Gastrocnemius medialis (tissue), 4 donors: ENCODE measurements around the gene OR11H7. TPM values are rescaled to one million over a fixed set of nuclear protein-coding genes. Genes with fewer than 3 reads are reported as not detected.
"Not testable (repeated sequence)": the region's sequence is repeated elsewhere in the genome, so short reads cannot be mapped to it uniquely, and the experiment has no call there.

Experiments
- ATAC-seq, 2 donors: fragments of 150-250 bp; one replicate each; pipeline ENCODE4 v1.9.1; 2016
- DNase-seq, 2 donors: peaks; one replicate each; pipeline ENCODE4 v3.0.0-alpha.2; 2019
- H3K27ac ChIP-seq, 4 donors: fragments of 200-600 bp; sonication (generic); 1 replicate in 1 of 4; 2 replicates in 3 of 4; pipeline ENCODE4 v1.5.1; 2016 to 2018; ENCODE audit warnings: mild to moderate bottlenecking in 2 of 4, moderate library complexity in 1 of 4
- H3K27me3 ChIP-seq, 3 donors: fragments of 200-600 bp; sonication (generic) in 2 of 3; 1 replicate in 1 of 3; 2 replicates in 2 of 3; pipeline versions ENCODE4 v1.5.1 to v1.6.0; 2016 to 2019; ENCODE audit warnings: mild to moderate bottlenecking in 1 of 3, moderate library complexity in 1 of 3
- H3K36me3 ChIP-seq, 2 donors: fragments of 200-600 bp; sonication (generic) in 1 of 2; one replicate each; pipeline ENCODE4 v1.5.1; 2017 to 2018
- H3K4me1 ChIP-seq, 2 donors: fragments of 200-600 bp; sonication (generic) in 1 of 2; one replicate each; pipeline ENCODE4 v1.5.1; 2016 to 2017; ENCODE audit warnings: mild to moderate bottlenecking in 2 of 2
- H3K4me3 ChIP-seq, 4 donors: fragments of 200-600 bp; sonication (generic) in 3 of 4; 1 replicate in 1 of 4; 2 replicates in 3 of 4; pipeline ENCODE4 v1.5.1; 2016 to 2019; ENCODE audit warnings: mild to moderate bottlenecking in 2 of 4
- H3K9me3 ChIP-seq, 3 donors: fragments of 200-600 bp; sonication (generic) in 2 of 3; 1 replicate in 1 of 3; 2 replicates in 2 of 3; pipeline ENCODE4 v1.5.1; 2016 to 2019
- POLR2A ChIP-seq, 2 donors: fragments of 450-650 bp; IDR thresholded peaks; one replicate each; pipeline ENCODE4 v1.6.1; 2017; ENCODE audit warnings: antibody characterized with exemption in 2 of 2, mild to moderate bottlenecking in 2 of 2, moderate library complexity in 2 of 2
- in situ Hi-C, 4 donors: fragments of 200-750 bp; cut with MboI; loops; one replicate each; pipeline versions ENCODE4 v1.15.0 to v1.8.0; 2017; ENCODE audit warnings: low sequenced_read_pairs in 4 of 4
- intact Hi-C: fragments of 100-400 bp; cut with DNase I; formaldehyde crosslinking; loops from one replicate; pipeline ENCODE4 v1.15.1; 2023; ENCODE audit warnings: low total_unique reads
- total RNA-seq, 4 donors: library from RNA; depleted of rRNA; stranded (reverse); fragments of >200 nt; gene quantifications; one replicate each; pipeline versions ENCODE4 v1.1.0 to v1.2.3, GENCODE V29; 2016
- TF ChIP-seq, protein P1 (sequence below), 5 experiments: fragments of 450-650 bp in 3 of 5; fragments of 200-600 bp in 2 of 5; sonication (generic) in 2 of 5; IDR thresholded peaks in 4 of 5; conservative IDR thresholded peaks in 1 of 5; 1 replicate in 4 of 5; 2 replicates in 1 of 5; pipeline ENCODE4 v1.5.1; 2016 to 2019; ENCODE audit warnings: antibody characterized with exemption in 5 of 5, mild to moderate bottlenecking in 3 of 5, moderate library complexity in 3 of 5

OR11H7 gene
- total RNA-seq, 4 donors from 2014 or later = not detected

DNA sequence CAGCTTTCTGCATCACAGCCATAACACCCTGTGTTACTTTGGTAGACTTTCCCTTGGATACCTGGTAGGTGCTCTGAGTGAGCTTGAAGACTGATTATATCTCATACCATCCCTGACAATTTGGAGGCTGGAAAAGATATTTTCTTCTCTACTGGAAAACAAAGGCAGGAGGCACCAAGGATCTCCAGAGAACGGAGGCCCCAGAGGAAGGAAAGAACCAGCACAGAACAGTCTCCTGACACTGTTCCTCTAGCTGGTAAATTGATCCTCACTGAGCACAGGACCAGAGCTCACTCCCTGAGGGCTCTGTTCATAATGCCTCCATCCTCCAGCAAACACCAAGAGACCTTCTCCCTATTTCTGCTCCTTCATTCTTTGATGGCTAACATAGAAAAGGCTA lies 38.2 kb upstream of the OR11H7 start, which contains the start of gene OR11G2:
Gene OR11G2, plus strand, starts transcription at position 301 of the 400 bp plus-strand sequence. CDS start 6,542 bp downstream, outside the sequence.
- in situ Hi-C loops = no loop called here
- H3K36me3 ChIP-seq = no peaks in the 10 kb centered on the region
- no peak within 1 kb of the TSS for H3K4me3 ChIP-seq
- intact Hi-C loops = no loop called here
- TF ChIP-seq, protein P1, sequence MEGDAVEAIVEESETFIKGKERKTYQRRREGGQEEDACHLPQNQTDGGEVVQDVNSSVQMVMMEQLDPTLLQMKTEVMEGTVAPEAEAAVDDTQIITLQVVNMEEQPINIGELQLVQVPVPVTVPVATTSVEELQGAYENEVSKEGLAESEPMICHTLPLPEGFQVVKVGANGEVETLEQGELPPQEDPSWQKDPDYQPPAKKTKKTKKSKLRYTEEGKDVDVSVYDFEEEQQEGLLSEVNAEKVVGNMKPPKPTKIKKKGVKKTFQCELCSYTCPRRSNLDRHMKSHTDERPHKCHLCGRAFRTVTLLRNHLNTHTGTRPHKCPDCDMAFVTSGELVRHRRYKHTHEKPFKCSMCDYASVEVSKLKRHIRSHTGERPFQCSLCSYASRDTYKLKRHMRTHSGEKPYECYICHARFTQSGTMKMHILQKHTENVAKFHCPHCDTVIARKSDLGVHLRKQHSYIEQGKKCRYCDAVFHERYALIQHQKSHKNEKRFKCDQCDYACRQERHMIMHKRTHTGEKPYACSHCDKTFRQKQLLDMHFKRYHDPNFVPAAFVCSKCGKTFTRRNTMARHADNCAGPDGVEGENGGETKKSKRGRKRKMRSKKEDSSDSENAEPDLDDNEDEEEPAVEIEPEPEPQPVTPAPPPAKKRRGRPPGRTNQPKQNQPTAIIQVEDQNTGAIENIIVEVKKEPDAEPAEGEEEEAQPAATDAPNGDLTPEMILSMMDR (IDR thresholded peaks at IDR 0.05 in 4 of 5, conservative IDR thresholded peaks at IDR 0.05 in 1 of 5) = no peak
- TF ChIP-seq POLR2A (IDR thresholded peaks at IDR 0.05) = no peak
- no peak for ATAC-seq
- DNase-seq = no peak
- H3K4me1 ChIP-seq = no peaks in the 10 kb centered on the region
- H3K27ac ChIP-seq = no peak within 1 kb of the TSS
- no peaks in the 10 kb centered on the region for H3K9me3 ChIP-seq
- no peaks in the 10 kb centered on the region for H3K27me3 ChIP-seq

DNA sequence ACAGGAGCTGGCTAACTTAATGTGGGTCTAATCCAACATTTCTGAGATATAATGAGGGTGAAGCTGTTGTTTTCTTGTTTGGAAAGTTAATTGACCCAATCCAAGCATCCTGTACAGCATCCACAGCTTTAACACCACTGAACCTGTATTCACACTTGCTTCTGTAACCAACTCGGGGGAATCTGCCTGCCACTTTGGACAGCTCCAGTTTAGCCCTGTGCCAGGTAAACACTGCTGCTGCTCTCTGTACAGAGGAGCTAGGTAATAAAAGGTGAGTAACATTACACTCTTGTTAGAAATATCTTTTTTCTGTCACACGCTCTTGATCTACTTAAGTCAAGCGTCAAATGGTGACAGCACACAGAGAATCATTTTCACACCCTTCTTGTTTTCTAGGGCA lies 37.4 kb upstream of the OR11H7 start:
- TF ChIP-seq POLR2A (IDR thresholded peaks at IDR 0.05) = no peak
- TF ChIP-seq, protein P1 (IDR thresholded peaks at IDR 0.05 in 4 of 5, conservative IDR thresholded peaks at IDR 0.05 in 1 of 5) = no peak
- ATAC-seq (no peak), DNase-seq (no peak)
- Histone ChIP-seq H3K36me3 (no peaks in the 10 kb centered on the region), H3K27me3 (no peaks in the 10 kb centered on the region), H3K9me3 (no peaks in the 10 kb centered on the region), H3K4me1 (no peaks in the 10 kb centered on the region), H3K27ac (no peak overlapping the region), H3K4me3 (no peak overlapping the region)
- intact Hi-C loops = no loop called here
- in situ Hi-C loops = no loop called here

- intact Hi-C loops (no loop called here), in situ Hi-C loops (no loop called here)
- TF ChIP-seq, protein P1 (IDR thresholded peaks at IDR 0.05 in 4 of 5, conservative IDR thresholded peaks at IDR 0.05 in 1 of 5) = no peak
- no peak for TF ChIP-seq POLR2A (IDR thresholded peaks at IDR 0.05)
- no peaks in the 10 kb centered on the region for H3K4me1 ChIP-seq
- no peak overlapping the region for H3K4me3 ChIP-seq
- no peak for DNase-seq
- no peaks in the 10 kb centered on the region for H3K27me3 ChIP-seq
- H3K27ac ChIP-seq = no peak overlapping the region
- no peaks in the 10 kb centered on the region for H3K9me3 ChIP-seq
- ATAC-seq = no peak
- no peaks in the 10 kb centered on the region for H3K36me3 ChIP-seq
These were observed 34.7 kb upstream of the OR11H7 start for GRCh38 chr14:20194101-20194500.

DNA sequence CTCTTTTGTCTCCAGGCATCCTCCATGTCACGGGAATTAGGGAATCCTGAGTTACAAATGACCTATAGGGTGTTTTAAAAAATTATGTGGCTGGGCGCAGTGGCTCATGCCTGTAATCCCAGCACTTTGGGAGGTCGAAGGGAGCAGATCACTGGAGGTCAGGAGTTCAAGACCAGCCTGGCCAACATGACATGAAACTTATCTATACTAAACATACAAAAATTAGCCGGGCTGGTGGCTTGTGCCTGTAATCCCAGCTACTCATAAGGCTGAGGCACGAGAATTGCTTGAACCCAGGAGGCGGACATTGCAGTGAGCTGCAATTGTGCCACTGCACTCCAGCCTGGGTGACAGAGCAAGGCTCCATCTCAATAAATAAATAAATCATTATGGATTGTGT lies 33.6 kb upstream of the OR11H7 start:
- H3K27me3 ChIP-seq, H3K27ac ChIP-seq, ATAC-seq, intact Hi-C loops, in situ Hi-C loops, H3K36me3 ChIP-seq, H3K4me1 ChIP-seq, H3K4me3 ChIP-seq, H3K9me3 ChIP-seq, DNase-seq: not testable (repeated sequence)

DNA sequence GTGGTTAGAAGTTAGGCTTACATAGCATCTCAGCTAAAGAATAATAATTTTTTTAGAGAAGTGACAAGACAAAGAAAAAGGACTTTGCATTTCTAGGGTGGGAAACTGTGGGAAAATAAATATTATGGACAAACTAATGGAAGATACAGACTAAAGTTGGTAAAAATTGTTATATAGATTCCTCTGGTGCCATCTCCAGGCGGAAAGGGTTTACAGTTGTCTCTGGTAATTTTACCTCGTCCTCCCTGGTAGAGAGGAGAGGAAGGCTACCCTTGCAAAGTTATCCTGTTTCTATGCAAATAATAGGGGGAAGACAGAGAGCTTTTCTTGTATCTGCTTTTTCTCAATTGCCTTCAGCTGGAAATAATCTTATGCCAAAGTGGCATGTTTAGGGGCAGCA lies 32.9 kb upstream of the OR11H7 start:
- Histone ChIP-seq H3K27me3 (no peaks in the 10 kb centered on the region), H3K27ac (no peak overlapping the region), H3K4me1 (no peaks in the 10 kb centered on the region), H3K9me3 (no peaks in the 10 kb centered on the region), H3K4me3 (no peak overlapping the region), H3K36me3 (no peaks in the 10 kb centered on the region)
- in situ Hi-C loops (no loop called here), intact Hi-C loops (no loop called here)
- DNase-seq (no peak), ATAC-seq (no peak)
- no peak for TF ChIP-seq POLR2A (IDR thresholded peaks at IDR 0.05)
- TF ChIP-seq, protein P1 (IDR thresholded peaks at IDR 0.05 in 4 of 5, conservative IDR thresholded peaks at IDR 0.05 in 1 of 5) = no peak
